AG04449 (cell line): ENCODE measurements around the gene VN1R2.
"Not testable (repeated sequence)": the region's sequence is repeated elsewhere in the genome, so short reads cannot be mapped to it uniquely, and the experiment has no call there.

Experiments
- CTCF ChIA-PET: fragments of 350-600 bp; formaldehyde crosslinking; extraction: SDS; loops from one replicate; lab custom pipeline; 2021; ENCODE audit warnings: antibody characterized with exemption; lab: Yijun Ruan, JAX
- POLR2A ChIA-PET: fragments of 400-600, 350-600 bp; formaldehyde crosslinking; extraction: SDS; loops from one replicate; lab custom pipeline; 2020; ENCODE audit warnings: antibody characterized with exemption, inconsistent platforms; lab: Yijun Ruan, JAX
- DNase-seq: peaks from one replicate; pipeline ENCODE4 v3.0.0-alpha.2; 2010; ENCODE audit warnings: low read depth, low spot score
- H3K4me3 ChIP-seq: 2 replicates; pipeline ENCODE4 v1.5.1; 2011; ENCODE audit warnings: low read depth, mild to moderate bottlenecking, control low read depth, low read length
- CTCF ChIP-seq: IDR thresholded peaks from one replicate; pipeline ENCODE4 v1.5.1; 2011; ENCODE audit warnings: mild to moderate bottlenecking, moderate library complexity, low read length, control low read depth, inconsistent platforms; ENCODE audit not compliant: insufficient read depth; ENCODE audit errors: missing control alignments

The VN1R2 gene

DNA sequence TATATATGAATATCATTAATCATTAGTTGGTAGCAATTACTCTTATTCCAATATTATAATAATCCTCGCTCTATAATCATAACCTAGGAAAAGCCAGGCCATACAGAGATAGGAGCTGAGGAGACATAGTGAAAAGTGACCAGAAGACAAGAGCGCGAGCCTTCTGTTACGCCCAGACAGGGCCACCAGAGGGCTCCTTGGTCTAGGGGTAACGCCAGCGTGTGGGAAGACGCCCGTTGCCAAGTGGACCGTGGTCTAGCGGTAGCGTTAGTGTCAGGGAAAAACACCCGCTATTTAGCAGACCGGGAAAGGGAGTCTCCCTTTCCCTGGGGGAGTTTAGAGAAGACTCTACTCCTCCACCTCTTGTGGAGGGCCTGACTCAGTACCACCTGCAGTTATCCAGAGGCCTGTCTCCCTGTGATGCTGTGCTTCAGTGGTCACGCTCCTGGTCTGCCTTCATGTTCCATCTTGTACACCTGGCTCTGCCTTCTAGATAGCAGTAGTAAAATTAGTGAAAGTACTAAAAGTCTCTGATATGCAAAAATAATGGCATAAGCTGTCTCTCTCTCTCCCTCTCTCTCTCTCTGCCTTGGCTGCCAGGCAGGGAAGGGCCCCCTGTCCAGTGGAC lies at the start of gene VN1R2:
VN1R2 (plus strand) TSS at position 578 of the 628 bp plus-strand sequence. CDS start 84 bp downstream, outside the sequence.
- CTCF ChIA-PET, POLR2A ChIA-PET, H3K4me3 ChIP-seq, DNase-seq: not testable (repeated sequence)

DNA sequence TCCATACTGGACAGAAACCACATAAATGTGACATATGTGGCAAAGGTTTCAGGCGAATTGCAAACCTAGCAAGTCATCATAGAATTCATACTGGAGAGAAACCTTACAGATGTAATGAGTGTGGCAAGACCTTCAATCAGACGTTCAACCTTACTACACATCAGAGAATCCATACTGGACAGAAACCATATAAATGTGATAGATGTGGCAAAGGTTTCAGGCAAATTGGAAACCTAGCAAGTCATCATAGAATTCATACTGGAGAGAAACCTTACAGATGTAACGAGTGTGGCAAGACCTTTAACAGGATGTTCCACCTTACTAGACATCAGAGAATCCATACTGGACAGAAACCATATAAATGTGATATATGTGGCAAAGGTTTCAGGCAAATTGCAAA lies 46.5 kb upstream of the VN1R2 start:
- POLR2A ChIA-PET, CTCF ChIA-PET, DNase-seq, H3K4me3 ChIP-seq: not testable (repeated sequence)

- ChIA-PET CTCF (no interaction called here), POLR2A (no interaction called here)
- TF ChIP-seq CTCF = no peak
- no peak for DNase-seq
- H3K4me3 ChIP-seq = no peak overlapping the region
These were observed 45.3 kb upstream of the VN1R2 start for GRCh38 chr19:53212703-53213320.

GRCh38 chr19:53222716-53223115 lies 35.4 kb upstream of the VN1R2 start:
- DNase-seq, POLR2A ChIA-PET, CTCF ChIA-PET, H3K4me3 ChIP-seq: not testable (repeated sequence)

DNA sequence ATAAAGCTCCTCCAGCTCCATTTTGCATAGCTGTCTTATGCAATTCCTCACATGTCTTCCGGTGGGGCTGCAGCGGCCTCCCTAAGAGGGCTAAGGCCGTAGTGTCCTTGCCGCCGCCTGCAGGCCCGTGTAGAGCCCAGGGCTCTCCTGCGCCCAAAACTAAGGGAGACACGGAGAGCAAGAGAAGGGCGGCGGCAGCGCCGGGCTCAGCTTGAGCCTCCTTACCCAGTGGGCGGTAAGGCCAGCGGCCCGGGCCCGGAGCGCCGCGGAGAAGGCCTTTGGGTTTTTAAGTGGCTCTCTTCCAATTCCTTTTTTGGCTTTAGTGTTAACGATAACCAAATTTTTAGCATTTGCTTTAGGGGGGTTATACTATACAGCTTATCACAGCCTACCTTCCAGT lies 33.5 kb upstream of the VN1R2 start:
- no peak for TF ChIP-seq CTCF
- no peak overlapping the region for H3K4me3 ChIP-seq
- ChIA-PET POLR2A (no interaction called here), CTCF (no interaction called here)
- DNase-seq = no peak

GRCh38 chr19:53237114-53237777 lies 20.8 kb upstream of the VN1R2 start:
- CTCF ChIA-PET = interaction anchor here (1.1 kb wide), 1 partner anchor 10 kb away, joined by 3 read pairs; no protein-coding TSS in a partner anchor
- H3K4me3 ChIP-seq = no peak overlapping the region
- POLR2A ChIA-PET = no interaction called here
- DNase-seq = no peak
- TF ChIP-seq CTCF = no peak

GRCh38 chr19:53246498-53246897 lies 11.6 kb upstream of the VN1R2 start:
- ChIA-PET CTCF (no interaction called here), POLR2A (no interaction called here)
- no peak for TF ChIP-seq CTCF
- no peak overlapping the region for H3K4me3 ChIP-seq
- no peak for DNase-seq
